GM12891 (cell line): Measurements from ENCODE around the gene ILF3.
A peak's percentile ranks its signal among the peaks of the same experiment; 100 is the strongest.

Experiments
- DNase-seq: peaks from one replicate; pipeline ENCODE4 v3.0.0; 2011; ENCODE audit warnings: low spot score; ENCODE audit not compliant: insufficient read length
- FAIRE-seq: peaks from 2 replicates; lab custom pipeline; 2011; peaks lifted over from hg19 to GRCh38; lab: Jason Lieb, UNC
- PAX5 ChIP-seq: IDR thresholded peaks from 2 replicates; pipeline ENCODE4 v1.6.1; 2011; ENCODE audit warnings: low read length, moderate library complexity, mild to moderate bottlenecking; ENCODE audit not compliant: insufficient read depth, severe bottlenecking
- POLR2A ChIP-seq: IDR thresholded peaks from 2 replicates; pipeline ENCODE4 v1.6.1; 2011; ENCODE audit warnings: low read depth, low read length, control low read depth
- POLR2AphosphoS5 ChIP-seq: IDR thresholded peaks from 2 replicates; pipeline ENCODE4 v1.6.1; 2011; ENCODE audit warnings: low read depth, low read length, control low read depth
- POU2F2 ChIP-seq: IDR thresholded peaks from 2 replicates; pipeline ENCODE4 v1.6.1; 2011; ENCODE audit warnings: low read depth, mild to moderate bottlenecking, control low read depth, low read length, moderate library complexity
- SPI1 ChIP-seq: IDR thresholded peaks from 2 replicates; pipeline ENCODE4 v1.6.1; 2011; ENCODE audit warnings: low read depth, low read length, control low read depth
- TAF1 ChIP-seq: IDR thresholded peaks from 2 replicates; pipeline ENCODE4 v1.6.1; 2011; ENCODE audit warnings: low read depth, low read length, control low read depth

The ILF3 gene

DNA sequence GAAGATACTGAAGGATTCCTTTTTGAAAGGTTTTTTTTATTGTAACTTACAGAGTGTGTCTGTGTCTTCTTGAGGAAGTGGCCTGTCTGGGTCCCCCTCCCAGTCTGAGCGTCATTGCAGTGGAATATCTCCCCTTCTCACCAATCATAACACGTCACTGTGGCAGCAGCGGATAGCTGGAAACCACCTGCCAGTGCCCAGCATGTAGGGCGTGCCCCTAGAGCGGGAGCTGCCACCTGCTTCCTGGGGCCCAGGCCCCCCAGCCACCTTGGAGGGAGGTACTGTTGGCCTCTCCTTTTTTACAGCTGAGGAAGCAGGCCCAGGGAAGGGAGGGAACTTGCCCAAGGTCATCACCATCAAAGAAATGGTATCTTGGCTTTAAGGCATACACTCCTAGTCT, 59.2 kb downstream of the ILF3 start:
- no peak for FAIRE-seq
- DNase-seq: no peak
- TF ChIP-seq POLR2AphosphoS5: no peak
- TF ChIP-seq POLR2A: no peak
- TF ChIP-seq TAF1: no peak
- no peak for TF ChIP-seq PAX5
- TF ChIP-seq SPI1: no peak
- TF ChIP-seq POU2F2: no peak

DNA sequence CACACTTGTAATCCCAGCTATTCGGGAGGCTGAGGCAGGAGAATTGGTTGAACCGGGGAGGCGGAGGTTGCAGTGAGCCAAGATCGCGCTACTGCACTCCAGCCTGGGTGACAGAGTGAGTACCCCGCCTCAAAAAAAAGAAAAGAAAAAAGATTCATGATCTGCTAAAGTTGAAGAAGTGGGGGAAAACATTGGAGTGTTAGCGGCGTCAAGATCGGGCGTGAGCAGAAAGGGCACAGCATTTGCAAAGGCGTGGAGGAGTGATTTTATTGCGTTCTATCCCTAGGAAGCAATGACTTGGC, 62.9 kb downstream of the ILF3 start:
- no peak for FAIRE-seq
- no peak for TF ChIP-seq POLR2A
- TF ChIP-seq POU2F2: no peak
- TF ChIP-seq TAF1: no peak
- no peak for TF ChIP-seq SPI1
- no peak for TF ChIP-seq PAX5
- TF ChIP-seq POLR2AphosphoS5: no peak

DNA sequence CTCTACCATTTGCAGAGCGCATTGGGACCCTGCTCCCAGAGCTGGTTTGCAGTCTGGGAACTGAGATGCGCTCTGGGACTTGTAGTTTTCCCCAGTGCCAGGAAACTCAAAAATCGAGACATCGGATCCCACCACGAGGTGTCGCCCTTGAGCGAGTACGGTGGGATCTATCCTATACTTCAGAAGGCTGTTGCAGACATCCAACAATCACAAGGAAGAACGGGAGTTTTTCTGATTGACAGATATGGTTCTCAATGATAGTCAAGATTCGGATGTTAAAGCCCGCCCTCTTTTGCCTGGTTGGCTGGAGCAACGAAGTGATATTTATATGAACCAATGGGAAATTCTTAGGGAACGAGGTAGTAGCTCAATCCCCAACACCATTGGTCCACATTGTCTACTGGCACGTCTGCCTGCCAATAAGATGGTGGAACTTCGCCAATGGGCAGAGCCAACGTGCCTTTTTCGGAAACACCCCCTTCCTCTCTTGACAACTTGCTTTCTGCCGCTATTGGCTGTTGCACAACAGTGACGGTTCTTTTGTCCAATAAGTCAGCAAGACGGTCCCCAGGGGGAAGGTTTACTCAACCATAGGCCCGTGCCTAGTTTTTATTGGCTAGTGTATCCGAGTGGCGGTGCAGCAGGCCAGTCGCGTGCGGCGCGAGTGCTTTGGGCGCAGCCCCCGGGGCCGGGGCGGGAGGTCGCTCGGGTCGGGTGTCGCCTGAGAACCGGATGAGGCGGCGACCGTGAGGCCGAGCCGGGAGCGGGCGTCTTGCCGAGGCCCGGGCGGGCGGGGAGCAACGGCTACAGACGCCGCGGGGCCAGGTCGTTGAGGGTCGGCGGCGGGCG, 63.4 kb downstream of the ILF3 start, which contains the start of gene DNM2:
Gene DNM2 (plus strand): TSS at position 724 of the 849 bp plus-strand sequence. CDS start 164 bp downstream, outside the sequence.
- peak; percentile 94 for DNase-seq
- peak; percentile 99 for FAIRE-seq
- TF ChIP-seq PAX5 (peak; percentile 63), TAF1 (no peak), POLR2AphosphoS5 (peak; percentile 58), POU2F2 (no peak), POLR2A (peak; percentile 71; the same call in 1 of the 2 replicates), SPI1 (peak; percentile 50)

More for the DNA sequence above, 62.9 kb downstream of the ILF3 start:
- no peak for DNase-seq

DNA sequence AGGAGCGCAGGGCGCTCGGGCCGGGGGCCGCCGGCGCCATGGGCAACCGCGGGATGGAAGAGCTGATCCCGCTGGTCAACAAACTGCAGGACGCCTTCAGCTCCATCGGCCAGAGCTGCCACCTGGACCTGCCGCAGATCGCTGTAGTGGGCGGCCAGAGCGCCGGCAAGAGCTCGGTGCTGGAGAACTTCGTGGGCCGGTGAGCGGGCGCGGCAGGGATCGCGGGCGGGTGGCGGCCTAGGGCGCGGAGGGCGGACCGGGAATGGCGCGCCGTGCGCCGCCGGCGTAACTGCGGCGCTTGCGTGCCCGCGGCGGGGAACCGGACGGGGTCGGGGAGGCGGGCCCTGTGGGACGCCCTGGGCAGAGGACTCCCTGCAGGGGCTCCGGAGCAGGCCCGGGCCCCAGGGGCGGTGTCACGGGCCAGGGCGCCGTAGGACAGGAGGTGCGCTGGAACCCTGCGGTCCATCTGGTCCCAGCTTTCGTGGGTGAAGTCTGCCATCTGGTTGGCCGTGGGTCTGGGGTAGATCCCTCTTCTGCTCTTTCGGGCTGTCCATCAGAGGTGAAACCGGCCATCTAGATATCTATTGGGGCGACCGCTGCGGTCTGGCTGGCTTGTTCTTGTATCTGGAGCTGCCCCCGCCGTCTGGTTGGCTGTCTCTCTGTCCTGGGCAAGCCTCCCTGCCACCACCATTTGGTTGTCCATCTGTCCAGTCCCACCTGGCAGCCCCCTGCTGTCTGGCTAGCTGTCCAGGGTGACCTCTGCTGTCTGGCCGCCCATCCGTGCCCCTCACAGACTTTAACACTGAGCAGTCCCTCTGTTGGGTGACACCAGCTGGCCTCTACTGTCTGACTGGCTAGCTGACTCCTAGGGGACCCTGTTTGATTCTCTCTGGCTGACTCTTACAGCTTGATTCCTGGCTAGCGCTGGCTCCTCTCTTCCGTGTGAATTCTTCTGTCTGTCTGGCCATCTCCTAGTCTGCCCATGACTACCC, 64.4 kb downstream of the ILF3 start:
- TF ChIP-seq TAF1 (no peak), POU2F2 (no peak), POLR2AphosphoS5 (no peak; the same call in 1 of the 2 replicates), SPI1 (no peak), POLR2A (no peak), PAX5 (no peak)
- peak; percentile 40 for FAIRE-seq
- DNase-seq: peak; percentile 47

DNA sequence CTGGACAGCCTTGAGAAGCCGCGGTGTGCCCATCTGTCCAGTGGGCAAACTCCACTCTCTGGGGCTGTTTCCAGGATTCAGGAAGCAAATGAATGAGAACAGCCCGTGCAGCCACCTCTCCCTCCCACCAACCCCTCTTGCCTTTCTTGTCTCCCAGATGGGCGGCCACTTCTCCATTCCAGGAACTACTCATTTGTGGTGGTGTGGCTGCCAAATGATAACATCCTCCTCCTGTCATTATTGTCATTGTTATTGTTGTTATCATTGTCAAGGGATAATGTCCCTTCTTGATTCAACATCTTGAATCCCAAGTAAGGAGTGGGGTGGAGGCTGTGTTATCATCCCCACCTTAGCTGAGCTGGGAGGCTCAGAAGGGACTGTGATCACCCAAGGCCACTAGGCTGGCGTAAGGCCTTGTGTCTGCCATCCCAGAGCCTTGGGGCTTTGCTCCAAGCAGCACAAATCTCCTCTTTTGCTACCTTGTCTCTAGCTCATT, 65.4 kb downstream of the ILF3 start:
- FAIRE-seq: no peak
- no peak for DNase-seq
- TF ChIP-seq PAX5: no peak
- TF ChIP-seq POU2F2: no peak

DNA sequence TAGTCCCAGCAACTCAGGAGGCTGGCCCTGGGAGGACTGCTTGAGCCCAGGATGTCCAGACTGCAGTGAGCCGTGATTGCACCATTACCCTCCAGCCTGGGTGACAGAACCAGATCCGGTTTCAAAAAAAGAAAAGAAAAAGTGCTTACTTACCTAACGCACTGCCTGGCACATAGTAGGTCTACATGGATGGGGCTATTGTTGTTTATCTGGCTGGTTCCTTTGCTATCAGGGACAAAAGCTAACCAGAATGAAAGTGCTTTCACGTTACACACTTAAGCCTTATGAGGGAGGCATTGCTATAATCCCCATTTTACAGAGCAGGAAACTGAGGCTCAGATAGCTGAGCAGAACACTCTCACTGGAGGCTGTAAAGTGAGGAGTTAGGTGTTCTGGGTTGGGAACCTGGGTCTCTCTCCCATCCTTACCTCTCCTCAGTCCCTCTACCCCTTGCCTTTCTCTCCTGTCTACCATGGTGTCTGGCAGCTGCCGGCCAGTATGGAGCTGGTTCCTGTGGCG, 66.5 kb downstream of the ILF3 start:
- no peak for TF ChIP-seq POU2F2
- FAIRE-seq: no peak
- no peak for DNase-seq

DNA sequence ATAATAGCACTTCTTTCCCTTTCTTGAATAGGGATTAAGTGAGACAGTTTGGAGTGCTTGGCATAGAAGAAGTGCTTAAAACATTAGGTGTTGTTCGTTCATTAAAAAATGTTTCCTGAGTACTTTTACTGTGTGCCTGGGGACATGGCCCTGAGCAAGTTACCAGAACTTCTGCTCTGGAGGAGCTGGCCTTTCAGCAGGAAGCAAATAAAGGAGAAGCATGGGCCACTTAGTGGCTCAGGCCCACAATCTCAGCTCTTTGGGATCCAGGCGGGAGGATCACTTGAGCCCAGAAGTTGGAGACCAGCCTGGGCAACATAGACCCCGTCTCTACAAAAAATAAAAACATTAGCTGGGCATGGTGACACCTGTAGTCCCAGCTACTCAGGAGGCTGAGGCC, 69.4 kb downstream of the ILF3 start:
- no peak for FAIRE-seq
- TF ChIP-seq PAX5: no peak
- no peak for TF ChIP-seq TAF1
- TF ChIP-seq POLR2A: no peak
- DNase-seq: no peak

DNA sequence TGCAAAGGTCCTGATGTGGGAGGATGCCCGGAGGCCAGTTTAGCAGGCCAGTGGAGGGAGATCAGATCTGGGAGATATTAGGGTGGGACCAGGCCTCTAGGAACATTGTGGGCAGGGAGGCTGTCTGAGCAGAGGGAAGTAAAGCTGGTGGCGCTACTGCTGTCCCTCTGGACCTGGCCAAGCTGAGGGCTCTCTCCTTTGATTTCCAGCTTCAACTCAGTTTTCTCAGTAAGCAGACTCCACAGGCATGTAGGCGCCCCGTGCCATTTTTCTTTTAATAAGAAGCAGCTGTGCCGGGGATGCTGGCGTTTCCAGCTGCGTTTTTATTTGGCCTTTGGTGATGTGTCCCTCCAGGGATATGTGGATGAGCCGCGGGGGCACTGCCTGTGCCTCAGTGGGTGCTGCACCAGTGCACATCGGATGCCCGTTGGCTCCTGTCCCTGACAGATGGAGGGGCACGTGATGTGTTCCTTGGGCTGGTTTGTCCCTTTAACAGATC, 70.5 kb downstream of the ILF3 start:
- DNase-seq: no peak
- no peak for FAIRE-seq
- no peak for TF ChIP-seq POLR2A
- no peak for TF ChIP-seq SPI1
- no peak for TF ChIP-seq POU2F2
- no peak for TF ChIP-seq TAF1
- TF ChIP-seq PAX5: no peak
- no peak for TF ChIP-seq POLR2AphosphoS5

DNA sequence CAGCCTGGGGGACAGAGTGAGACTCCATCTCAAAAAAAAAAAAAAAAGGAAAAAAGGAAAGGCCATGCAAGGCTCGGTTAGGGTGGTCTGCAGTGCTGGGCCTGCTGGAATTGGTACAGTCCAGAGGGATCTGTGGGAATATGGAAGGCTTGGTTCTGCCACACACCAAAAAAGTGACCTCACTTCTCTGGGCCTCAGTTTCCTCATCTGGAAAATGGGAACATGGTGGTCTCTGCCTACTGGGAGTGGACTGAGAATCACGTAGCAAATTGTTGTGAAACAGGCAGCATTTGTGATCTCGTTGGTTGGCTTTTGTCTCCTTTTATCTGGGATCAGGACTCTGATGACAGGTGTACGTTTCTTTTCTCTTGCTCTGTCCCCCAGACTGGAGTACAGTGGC, 71.3 kb downstream of the ILF3 start:
- TF ChIP-seq SPI1 (no peak), TAF1 (no peak), PAX5 (no peak), POLR2AphosphoS5 (no peak), POLR2A (no peak), POU2F2 (no peak)
- FAIRE-seq (no peak), DNase-seq (no peak)
